Measurements from ENCODE around the gene KSR2.

GRCh38 chr12:117710121-117710520 lies 258.7 kb downstream of the KSR2 start:
- no peak for TF ChIP-seq EP300 (IDR thresholded peaks at IDR 0.05; ENCODE audit: low read depth)
- TF ChIP-seq CTCF (IDR thresholded peaks at IDR 0.05) = no peak
